Measurements from ENCODE around the gene AIFM1. TPM values are rescaled to one million over a fixed set of nuclear protein-coding genes. Genes with fewer than 3 reads are reported as not detected.

Gene AIFM1
- total and polyA plus RNA-seq, 2 of the 4 experiments (the other 2 are of a cell fraction) = 22.0 to 27.4 TPM

GRCh38 chrX:130121505-130121800, 44.2 kb downstream of the AIFM1 start:
- no peak overlapping the region for H3K27ac ChIP-seq (ENCODE audit: insufficient read depth, low read length)
- H2AK9ac ChIP-seq (replicated peaks; ENCODE audit: low read depth, low read length, poor library complexity) = peak overlapping the region; percentile 9
- no peak overlapping the region for H3K14ac ChIP-seq (replicated peaks; ENCODE audit: low read depth, low read length)
- TF ChIP-seq CTCF (conservative IDR thresholded peaks at IDR 0.05; ENCODE audit: low read depth, low read length) = no peak
- no peak for TF ChIP-seq ELK1 (IDR thresholded peaks at IDR 0.05; ENCODE audit: borderline replicate concordance, low read depth, low read length)
- no peak for TF ChIP-seq RCOR1 (IDR thresholded peaks at IDR 0.05; ENCODE audit: insufficient replicate concordance, low read length)
- no peak for TF ChIP-seq CEBPB (IDR thresholded peaks at IDR 0.05; ENCODE audit: low read depth, low read length)
- no peak for TF ChIP-seq RFX5 (IDR thresholded peaks at IDR 0.05; ENCODE audit: low read depth, low read length)
- TF ChIP-seq MAFK (IDR thresholded peaks at IDR 0.05; ENCODE audit: low read depth, low read length) = no peak
- no peak for TF ChIP-seq MXI1 (IDR thresholded peaks at IDR 0.05; ENCODE audit: borderline replicate concordance, low read depth, low read length)
- no peak for TF ChIP-seq NFE2L2 (IDR thresholded peaks at IDR 0.05; ENCODE audit: low read depth, low read length)
- TF ChIP-seq RAD21 (IDR thresholded peaks at IDR 0.05; ENCODE audit: low read length) = no peak
- no peak for TF ChIP-seq FOS (IDR thresholded peaks at IDR 0.05; ENCODE audit: low read depth, low read length)
- TF ChIP-seq USF2 (IDR thresholded peaks at IDR 0.05; ENCODE audit: low read depth, low read length) = no peak
- TF ChIP-seq SMC3 (IDR thresholded peaks at IDR 0.05; ENCODE audit: low read depth, low read length) = no peak
- no peak overlapping the region for H2BK20ac ChIP-seq (ENCODE audit: low read depth, low read length)
- ChIA-PET CTCF (interaction anchor here (0.6 to 1.2 kb wide), 4 partner anchors 28 to 42 kb away, joined by 3 to 8 read pairs (median 4); no protein-coding TSS in a partner anchor), POLR2A (ENCODE audit: unreplicated experiment) (no interaction called here)
- no peak overlapping the region for H3K9ac ChIP-seq (ENCODE audit: low read depth, low read length)
- in situ Hi-C loops (cut with MboI; ENCODE audit: low sequenced_read_pairs) (no loop called here), dilution Hi-C loops (cut with HindIII; ENCODE audit: low sequenced_read_pairs, unreplicated experiment) (no loop called here), intact Hi-C loops (cut with micrococcal nuclease) (loop anchor here (1.0 kb wide), 1 partner anchor 41 kb away; no protein-coding TSS in a partner anchor)
- H3K79me1 ChIP-seq (ENCODE audit: low read depth in 1 of 2, low read length in 2 of 2) = peaks cover 0 to 8% of the 10 kb centered on the region in 2 experiments; a peak in 1 of 4 replicates
- ATAC-seq (ENCODE audit: low read depth) (no peak), DNase-seq (no peak)
- H3K18ac ChIP-seq (ENCODE audit: low read depth, low read length) = no peak overlapping the region
- peaks cover 15% of the 10 kb centered on the region for H3K4me1 ChIP-seq (ENCODE audit: control insufficient read depth, insufficient read depth, low read length)
- WGBS, 2 experiments (ENCODE audit: extremely low coverage in 2 of 2, insufficient read length in 1 of 2) = 60% methylated on average over 5 of the region's 13 CpGs; no CpG with 5 or more reads in 1 of the 2 experiments
- H2AFZ ChIP-seq (replicated peaks; ENCODE audit: low read length, poor library complexity) = peak overlapping the region; percentile 94
- H2BK15ac ChIP-seq (ENCODE audit: low read depth, low read length) = no peak overlapping the region
- no peak overlapping the region for H3K23ac ChIP-seq (ENCODE audit: low read depth, low read length)
- no peaks in the 10 kb centered on the region for H3K9me3 ChIP-seq (ENCODE audit: control insufficient read depth, insufficient read depth, low read length)
- peak overlapping the region in 1 of 2 experiments; percentile 47; a peak in 1 of 4 replicates for H4K8ac ChIP-seq (ENCODE audit: low read depth in 2 of 2, low read length in 2 of 2)
- H4K91ac ChIP-seq (ENCODE audit: insufficient read depth, low read depth, low read length) = no peak overlapping the region
- H3K4me2 ChIP-seq (ENCODE audit: low read depth, low read length) = peak overlapping the region; percentile 7; the same call in 1 of the 2 replicates
- no peak overlapping the region for H3K56ac ChIP-seq (ENCODE audit: extremely low read depth, insufficient read depth, low read length)
- H4K5ac ChIP-seq (ENCODE audit: low read depth, low read length) = no peak overlapping the region
- H3K4me3 ChIP-seq (ENCODE audit: insufficient read depth, low read depth, low read length) = no peak overlapping the region
- no peaks in the 10 kb centered on the region for H3K27me3 ChIP-seq (ENCODE audit: control insufficient read depth, insufficient read depth, low read length)
- peak overlapping the region; percentile 70 for H3K4ac ChIP-seq (ENCODE audit: low read depth, low read length)
- peak overlapping the region; percentile 18 for H2BK5ac ChIP-seq (ENCODE audit: low read depth, low read length, poor library complexity, severe bottlenecking)
- BruUV-seq (replicated peaks) = no TSS peak
- H3K36me3 ChIP-seq (ENCODE audit: control insufficient read depth, insufficient read depth, low read length) = no peaks in the 10 kb centered on the region
- 0 out of 2 replicates have a peak, but pooled peaks cover 4% of the 10 kb centered on the region for H4K20me1 ChIP-seq (ENCODE audit: insufficient read depth, low read length)
- H2AK5ac ChIP-seq (ENCODE audit: low read depth, low read length) = 0 out of 2 replicates have a peak overlapping the region, but pooled peaks have one; percentile 10
- peaks cover 7% of the 10 kb centered on the region; the same call in 1 of the 2 replicates for H3K9me1 ChIP-seq (ENCODE audit: insufficient read depth, low read length)
- H2BK120ac ChIP-seq (ENCODE audit: low read depth, low read length) = no peak overlapping the region

Data from IMR-90 (cell line).